Endothelial cell of umbilical vein (primary cell): Measurements from ENCODE around the gene TFAP2B. TPM values are rescaled to one million over a fixed set of nuclear protein-coding genes. Genes with fewer than 3 reads are reported as not detected.

Experiments used
- BruUV-seq: library from RNA; stranded (reverse); fragments of 400-500 nt; replicated peaks from 2 replicates; lab custom pipeline; 2021; lab: Mats Ljungman, UMichigan
- CTCF ChIA-PET: fragments of 300-600, 350-600 bp; sonication (Branson Sonifier 250); formaldehyde crosslinking; loops from one replicate; lab custom pipeline; 2021; ENCODE audit warnings: antibody characterized with exemption, inconsistent platforms; lab: Charles Lee
- POLR2A ChIA-PET: fragments of 300-600, 350-600 bp; sonication (Branson Sonifier 250); formaldehyde crosslinking; loops from one replicate; lab custom pipeline; 2021; ENCODE audit warnings: antibody characterized with exemption, inconsistent platforms; lab: Charles Lee
- DNase-seq: peaks from one replicate; pipeline ENCODE4 v3.0.0-alpha.2; 2011; ENCODE audit warnings: low read depth, low spot score
- FAIRE-seq: peaks from 2 replicates; lab custom pipeline; 2011; peaks lifted over from hg19 to GRCh38; lab: Jason Lieb, UNC
- H2AFZ ChIP-seq: 2 replicates; pipeline ENCODE4 v1.6.0; 2012; ENCODE audit warnings: low read depth, low read length, control low read depth, inconsistent platforms
- H3K27ac ChIP-seq: 2 replicates; pipeline ENCODE4 v1.5.1; 2011; ENCODE audit warnings: low read depth, mild to moderate bottlenecking, control low read depth, low read length, moderate library complexity; ENCODE audit not compliant: insufficient read depth
- H3K27me3 ChIP-seq, 2 experiments: 2 replicates each; pipeline versions ENCODE4 v1.6.0 to v1.6.1; 2011; ENCODE audit warnings: low read length in 2 of 2, mixed read lengths in 1 of 2; ENCODE audit not compliant: control insufficient read depth in 2 of 2, insufficient read depth in 2 of 2
- H3K36me3 ChIP-seq, 2 experiments: 2 replicates in 1 of 2; 3 replicates in 1 of 2; pipeline ENCODE4 v1.5.1; 2011; ENCODE audit warnings: low read length in 2 of 2, mild to moderate bottlenecking in 1 of 2, moderate library complexity in 1 of 2; ENCODE audit not compliant: control insufficient read depth in 2 of 2, insufficient read depth in 2 of 2; ENCODE audit errors: extremely low read depth in 1 of 2
- H3K4me1 ChIP-seq: 3 replicates; pipeline ENCODE4 v1.5.1; 2011; ENCODE audit warnings: mild to moderate bottlenecking, low read length; ENCODE audit not compliant: control insufficient read depth, insufficient read depth; ENCODE audit errors: extremely low read depth
- H3K4me2 ChIP-seq: 2 replicates; pipeline ENCODE4 v1.6.1; 2011; ENCODE audit warnings: low read length, control low read depth, mixed read lengths; ENCODE audit not compliant: insufficient read depth
- H3K4me3 ChIP-seq, 3 experiments: fragments of 200-600 bp in 1 of 3; sonication (generic), shearing (Covaris generic) in 1 of 3; replicated peaks in 1 of 3; 2 replicates each; pipeline ENCODE4 v1.5.1; 2011 to 2016; ENCODE audit warnings: control low read depth in 3 of 3, low read length in 3 of 3, mild to moderate bottlenecking in 2 of 3, inconsistent platforms in 1 of 3, low read depth in 1 of 3, moderate library complexity in 1 of 3; ENCODE audit not compliant: insufficient read depth in 1 of 3
- H3K79me2 ChIP-seq: 2 replicates; pipeline ENCODE4 v1.6.0; 2012; ENCODE audit warnings: low read length, inconsistent platforms; ENCODE audit not compliant: control insufficient read depth, insufficient read depth
- H3K9ac ChIP-seq: replicated peaks from 2 replicates; pipeline ENCODE3; 2011; ENCODE audit warnings: low read length, control low read depth; ENCODE audit not compliant: insufficient read depth; ENCODE audit errors: extremely low read depth
- H3K9me1 ChIP-seq: replicated peaks from 3 replicates; pipeline ENCODE4 v1.6.0; 2011; ENCODE audit warnings: mild to moderate bottlenecking, low read length; ENCODE audit not compliant: control insufficient read depth, insufficient read depth; ENCODE audit errors: extremely low read depth
- H3K9me3 ChIP-seq: replicated peaks from 2 replicates; pipeline ENCODE4 v1.5.1; 2012; ENCODE audit warnings: low read length, inconsistent platforms; ENCODE audit not compliant: control insufficient read depth, insufficient read depth
- H4K20me1 ChIP-seq: replicated peaks from 2 replicates; pipeline ENCODE3; 2011; ENCODE audit warnings: mild to moderate bottlenecking, low read length; ENCODE audit not compliant: control insufficient read depth, insufficient read depth; ENCODE audit errors: extremely low read depth
- CTCF ChIP-seq, 2 donors: IDR thresholded peaks; 1 replicate in 1 of 2; 2 replicates in 1 of 2; pipeline ENCODE4 v1.5.1; 2011; ENCODE audit warnings: low read length in 2 of 2, mild to moderate bottlenecking in 2 of 2, moderate library complexity in 2 of 2, control low read depth in 1 of 2, inconsistent platforms in 1 of 2, low read depth in 1 of 2; ENCODE audit not compliant: insufficient read depth in 1 of 2; ENCODE audit errors: extremely low read depth in 1 of 2
- EZH2 ChIP-seq: IDR thresholded peaks from 2 replicates; pipeline ENCODE4 v1.6.1; 2012; ENCODE audit warnings: borderline replicate concordance, low read depth, mild to moderate bottlenecking, moderate library complexity, low read length, inconsistent platforms; ENCODE audit not compliant: severe bottlenecking
- FOS ChIP-seq: IDR thresholded peaks from 2 replicates; pipeline ENCODE4 v1.6.1; 2011; ENCODE audit warnings: mild to moderate bottlenecking, low read length, moderate library complexity, borderline replicate concordance; ENCODE audit not compliant: insufficient read depth
- GATA2 ChIP-seq: IDR thresholded peaks from 2 replicates; pipeline ENCODE4 v1.7.0; 2011; ENCODE audit warnings: low read depth, mild to moderate bottlenecking, moderate library complexity, mixed read lengths, low read length; ENCODE audit not compliant: insufficient read length, insufficient read depth
- JUN ChIP-seq: IDR thresholded peaks from 2 replicates; pipeline ENCODE4 v1.6.1; 2011; ENCODE audit warnings: borderline replicate concordance, low read depth; ENCODE audit not compliant: insufficient read length, insufficient read depth
- MAX ChIP-seq: IDR thresholded peaks from 2 replicates; pipeline ENCODE4 v1.6.1; 2011; ENCODE audit not compliant: insufficient read depth, insufficient read length
- MYC ChIP-seq: IDR thresholded peaks from one replicate; pipeline ENCODE4 v1.6.1; 2011; ENCODE audit warnings: mild to moderate bottlenecking, low read depth, low read length
- POLR2A ChIP-seq: IDR thresholded peaks from 2 replicates; pipeline ENCODE4 v1.6.1; 2012; ENCODE audit warnings: low read depth, mild to moderate bottlenecking, control low read depth, low read length
- POLR2AphosphoS5 ChIP-seq: IDR thresholded peaks from 2 replicates; pipeline ENCODE4 v1.6.1; 2012; ENCODE audit warnings: low read depth, mild to moderate bottlenecking, control low read depth, low read length, moderate library complexity; ENCODE audit not compliant: insufficient read depth
- dilution Hi-C: fragments of 300-500 bp; cut with MboI; formaldehyde crosslinking; loops from one replicate; pipeline ENCODE4 v1.15.0; 2019; ENCODE audit warnings: low sequenced_read_pairs; ENCODE audit not compliant: extremely low pct_ligation_motif_present
- intact Hi-C: fragments of 100-400 bp; cut with micrococcal nuclease; formaldehyde crosslinking; loops from one replicate; pipeline ENCODE4 v1.10.0; 2022
- polyA plus RNA-seq, 4 experiments: library from polyadenylated mRNA; depleted of rRNA in 3 of 4; stranded (reverse) in 3 of 4; unstranded in 1 of 4; fragments of >200 nt; gene quantifications; 2 replicates each; pipeline versions ENCODE4 v1.2.1 to v1.2.3, GENCODE V29; 2011 to 2012; ENCODE audit warnings: missing spikeins in 1 of 4
- total RNA-seq: library from RNA; stranded (reverse); gene quantifications from 2 replicates; pipeline ENCODE4 v1.2.3, GENCODE V29; 2021

TFAP2B gene
- total and polyA plus RNA-seq, 2 donors (not counting 3 experiments of a cell fraction or from before 2014, with no cell fraction given), result not detected

DNA sequence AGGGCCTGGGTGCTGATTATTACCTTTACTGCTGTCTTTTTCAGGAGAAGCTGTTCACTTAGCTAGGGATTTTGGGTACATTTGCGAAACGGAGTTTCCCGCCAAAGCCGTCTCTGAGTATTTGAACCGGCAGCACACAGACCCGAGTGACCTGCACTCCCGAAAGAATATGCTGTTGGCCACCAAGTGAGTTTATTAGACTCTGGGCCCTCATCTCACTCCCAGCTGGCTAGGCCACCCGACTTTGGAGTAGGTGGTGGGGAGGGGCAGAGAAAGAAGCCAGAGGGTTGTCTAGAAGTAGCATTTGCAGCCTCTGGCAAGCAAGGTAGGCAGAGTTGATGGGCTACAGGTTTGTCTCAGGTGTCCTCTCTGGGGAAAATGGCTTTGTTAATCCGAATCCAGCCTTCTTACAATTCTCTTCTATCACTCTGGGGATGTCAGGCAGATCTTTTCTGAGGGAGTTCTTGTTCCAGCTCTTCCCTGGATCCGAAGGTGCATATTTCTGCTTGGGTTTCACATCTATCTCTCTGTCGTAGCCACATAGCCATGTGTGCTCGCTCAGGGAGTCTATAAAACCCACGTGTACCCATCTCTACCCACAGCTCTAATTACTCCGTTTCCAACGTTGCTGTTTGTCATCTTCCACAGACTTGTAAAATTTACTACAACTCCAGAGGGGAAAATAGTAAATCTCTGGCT lies 21.6 kb downstream of the TFAP2B start:
- no peaks in the 10 kb centered on the region for H3K9me3 ChIP-seq
- H3K4me2 ChIP-seq, result no peak overlapping the region
- no peaks in the 10 kb centered on the region for H3K36me3 ChIP-seq
- no peaks in the 10 kb centered on the region for H4K20me1 ChIP-seq
- no peaks in the 10 kb centered on the region for H3K79me2 ChIP-seq
- TF ChIP-seq EZH2, result no peak
- TF ChIP-seq JUN, result no peak
- TF ChIP-seq CTCF (IDR thresholded peaks at IDR 0.05; ENCODE audit: extremely low read depth in 1 of 2, insufficient read depth in 1 of 2, low read depth in 1 of 2, low read length in 2 of 2), result no peak
- no peak for TF ChIP-seq MAX
- no peak for TF ChIP-seq FOS
- TF ChIP-seq POLR2AphosphoS5, result no peak
- no peak for TF ChIP-seq POLR2A
- no peak for TF ChIP-seq MYC
- no peak for TF ChIP-seq GATA2
- no peaks in the 10 kb centered on the region for H3K9me1 ChIP-seq
- CTCF ChIA-PET, result interaction anchor here (1.6 kb wide), 2 partner anchors 1120 to 1209 kb away, joined by 3 read pairs; no protein-coding TSS in a partner anchor
- dilution Hi-C loops, result no loop called here
- H3K27me3 ChIP-seq, result peaks cover 44 to 88% of the 10 kb centered on the region in 2 experiments
- H3K4me3 ChIP-seq, result no peak overlapping the region
- no peak overlapping the region for H3K27ac ChIP-seq
- no peaks in the 10 kb centered on the region for H3K4me1 ChIP-seq
- no peak overlapping the region for H2AFZ ChIP-seq
- H3K9ac ChIP-seq, result no peak overlapping the region
- BruUV-seq, result no TSS peak
- POLR2A ChIA-PET, result no interaction called here
- DNase-seq (no peak), FAIRE-seq (no peak)
- intact Hi-C loops, result no loop called here
